Embryonic facial prominence (tissue), 1 donor: Measurements from ENCODE around the gene FAM47E.

Source experiments
- DNase-seq: peaks from one replicate; pipeline ENCODE4 v3.0.0-alpha.2; 2016; ENCODE audit errors: extremely low spot score

Gene FAM47E, protein sequence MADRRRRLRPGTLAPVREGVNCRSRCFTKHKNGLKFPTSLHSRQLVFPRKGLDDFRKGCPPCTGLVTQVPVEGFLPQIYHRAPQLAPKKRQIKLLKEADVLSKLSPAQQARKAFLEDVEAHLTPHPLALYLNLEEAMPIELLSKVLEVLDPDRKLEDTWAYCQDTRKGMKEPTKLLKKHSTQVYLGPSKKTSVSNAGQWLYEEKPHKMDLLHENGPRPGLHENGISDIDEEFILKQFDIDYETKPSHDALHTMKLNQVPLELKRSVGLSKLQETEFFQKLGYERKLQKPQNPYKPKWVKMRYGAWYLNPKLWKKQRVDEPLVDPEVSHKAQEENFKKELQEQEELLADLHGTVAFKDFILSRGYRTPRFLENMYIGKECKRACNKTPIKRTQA

DNA sequence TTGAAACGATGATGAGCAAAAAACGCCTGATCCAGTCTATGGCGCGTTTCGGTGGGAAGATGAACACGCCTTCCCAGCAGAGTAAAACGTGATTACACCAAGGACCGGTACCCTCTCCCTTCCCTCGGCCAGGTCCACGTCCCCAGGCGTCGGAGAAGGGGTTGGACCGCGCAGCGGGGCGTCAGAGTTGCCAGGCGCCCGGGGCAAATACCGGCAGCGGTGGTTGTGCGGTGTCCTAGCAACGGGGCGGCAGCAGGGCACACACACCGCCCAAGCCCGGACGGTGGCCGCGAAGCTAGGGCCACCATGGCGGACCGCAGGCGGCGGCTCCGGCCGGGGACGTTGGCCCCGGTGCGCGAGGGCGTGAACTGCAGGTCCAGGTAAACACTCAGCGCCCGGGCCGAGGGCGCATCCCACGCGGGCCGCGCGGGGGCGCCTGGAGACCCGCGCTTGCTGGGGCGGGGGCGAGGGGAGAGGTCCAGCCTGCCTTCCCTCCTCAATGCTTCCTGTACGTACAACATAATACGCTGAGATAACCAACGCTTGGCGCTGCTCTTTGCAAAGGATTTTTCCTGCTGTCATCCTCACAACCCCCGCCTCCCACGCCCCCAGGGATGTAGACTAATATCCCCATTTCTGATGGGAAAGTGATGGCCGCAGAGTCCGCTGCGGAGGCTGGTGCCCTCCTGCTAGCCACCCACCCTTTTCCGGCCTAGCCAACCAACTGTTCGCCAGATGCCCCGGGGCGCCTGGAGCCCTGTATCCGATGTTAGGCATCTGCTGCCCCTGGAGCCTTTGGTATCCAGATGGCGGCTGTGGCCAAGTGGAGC, at the start of gene FAM47E:
FAM47E (plus strand) TSS at position 281 of the 830 bp plus-strand sequence; CDS start at position 307, 26 bp downstream.
- DNase-seq, result no peak

GRCh38 chr4:76203541-76203940, 48.0 kb upstream of the FAM47E start:
- no peak for DNase-seq

DNA sequence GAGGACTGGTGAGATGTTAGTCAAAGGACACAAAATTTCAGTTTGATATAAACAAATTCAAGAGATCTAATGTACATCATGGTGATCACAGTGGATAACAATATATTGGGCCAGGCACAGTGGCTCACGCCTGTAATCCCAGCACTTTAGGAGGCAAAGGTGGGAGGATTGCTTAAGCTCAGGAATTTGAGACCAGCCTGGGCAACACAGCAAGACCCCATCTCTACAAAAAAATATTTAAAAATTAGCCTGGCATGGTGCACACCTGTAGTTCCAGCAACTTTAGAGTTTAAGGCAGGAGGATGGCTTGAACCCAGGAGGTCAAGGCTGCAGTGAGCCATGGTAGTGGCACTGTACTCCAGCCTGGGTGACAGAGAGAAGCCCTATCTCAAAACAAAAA, 46.6 kb upstream of the FAM47E start:
- DNase-seq, result no peak

DNA sequence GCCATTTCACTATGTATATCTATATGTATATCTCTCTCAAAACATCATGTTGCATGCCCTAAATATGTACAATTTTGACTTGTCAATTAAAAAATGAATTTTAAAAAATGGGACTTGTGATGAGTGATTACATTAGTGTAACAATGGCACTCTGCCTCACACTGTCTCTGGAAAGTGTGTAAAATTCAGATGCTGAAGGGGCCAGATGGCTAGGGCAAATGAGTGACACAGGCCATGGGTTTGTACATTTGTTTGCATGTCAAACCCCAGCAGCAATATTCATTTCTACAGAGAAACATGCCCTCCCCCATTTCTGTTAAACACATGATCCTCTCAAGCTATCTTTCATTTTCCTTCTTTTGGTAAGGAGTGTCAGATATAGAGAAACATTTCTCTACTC, 46.0 kb upstream of the FAM47E start:
- no peak for DNase-seq

DNA sequence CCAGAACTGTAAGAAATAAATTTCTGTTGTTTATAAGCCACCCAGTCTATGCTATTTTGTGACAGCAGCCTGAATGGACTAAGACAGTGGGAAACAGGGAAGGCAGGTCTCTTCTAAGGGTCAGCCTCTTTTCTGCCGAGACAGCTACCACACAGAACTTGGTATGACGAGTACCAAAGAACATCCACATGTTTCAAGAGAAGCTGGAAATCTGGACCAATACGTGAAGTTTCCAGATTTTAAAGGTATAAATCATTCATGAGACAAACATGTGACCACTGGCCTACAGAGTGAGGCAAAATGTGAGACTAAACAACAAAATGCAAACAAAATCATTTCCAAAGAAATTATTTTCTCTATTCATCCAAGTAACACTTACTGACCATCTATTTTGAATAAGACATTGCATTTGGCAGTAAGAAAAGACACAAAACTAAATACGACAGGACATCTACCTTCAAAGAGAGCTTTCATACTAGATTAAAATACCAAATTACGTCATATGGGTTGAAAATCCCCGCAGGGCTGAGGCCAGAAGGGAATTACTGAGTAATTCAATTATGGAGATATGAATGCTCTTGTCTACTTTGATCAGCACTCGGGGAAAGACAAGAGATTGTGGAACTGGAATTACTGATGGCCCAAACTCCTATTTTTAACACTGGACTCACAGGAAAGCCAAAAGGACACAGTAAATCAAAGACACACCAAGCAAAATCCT, 45.1 kb upstream of the FAM47E start:
- DNase-seq, result no peak

DNA sequence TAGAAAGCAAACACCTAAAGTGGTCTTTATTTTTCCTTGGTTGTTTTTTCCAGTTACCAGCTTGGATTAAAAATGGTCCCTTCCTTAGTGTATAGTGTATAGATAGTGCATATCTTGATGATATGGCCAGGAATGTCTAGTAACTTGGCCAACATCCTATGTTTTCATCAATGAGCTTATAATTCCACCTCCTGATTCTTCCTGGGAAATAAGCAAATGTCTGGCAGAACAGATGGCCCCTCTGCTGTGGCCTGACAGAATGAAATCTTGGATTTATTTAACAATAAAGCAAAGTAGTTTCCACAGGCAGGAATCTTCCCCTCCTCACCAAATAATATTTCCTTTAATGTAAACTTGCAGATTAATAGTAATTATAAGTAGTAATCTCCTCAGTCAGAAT, 44.0 kb upstream of the FAM47E start:
- DNase-seq, result no peak

DNA sequence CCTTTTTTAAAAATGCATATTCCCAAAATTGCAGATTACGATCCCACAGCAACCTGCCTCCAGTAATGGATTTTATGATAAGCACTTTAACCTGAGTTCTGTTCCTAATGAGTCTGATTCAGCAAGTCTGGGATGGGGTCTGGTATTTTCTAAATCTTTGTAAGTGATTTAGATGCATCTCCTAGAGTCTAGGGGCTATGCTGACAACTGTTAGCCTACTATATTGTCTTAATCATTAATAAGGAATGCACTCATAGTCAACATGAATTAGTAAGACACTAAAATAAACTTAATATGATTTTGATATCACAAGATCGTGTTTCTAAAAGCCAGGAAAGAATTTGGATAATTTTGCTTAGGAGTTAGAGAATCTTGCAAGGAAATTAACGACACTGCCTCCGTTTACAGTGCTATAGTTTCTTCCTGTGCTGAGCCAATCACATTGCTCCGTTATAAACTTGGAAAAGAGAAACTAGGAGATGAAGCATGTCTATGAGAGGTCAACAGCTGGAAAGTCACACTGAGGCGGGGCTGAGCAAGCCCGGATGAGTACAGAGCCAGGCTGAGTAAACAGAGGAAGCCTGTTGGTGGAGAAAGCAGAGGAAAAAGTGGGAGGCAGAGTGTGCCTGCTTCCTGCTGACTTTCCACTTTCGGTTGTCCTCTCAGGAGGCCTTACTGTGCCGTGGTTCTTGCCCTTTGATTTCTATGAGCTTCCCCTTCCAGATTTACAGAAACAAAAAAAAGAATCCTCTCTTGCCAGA, 43.3 kb upstream of the FAM47E start:
- no peak for DNase-seq

DNA sequence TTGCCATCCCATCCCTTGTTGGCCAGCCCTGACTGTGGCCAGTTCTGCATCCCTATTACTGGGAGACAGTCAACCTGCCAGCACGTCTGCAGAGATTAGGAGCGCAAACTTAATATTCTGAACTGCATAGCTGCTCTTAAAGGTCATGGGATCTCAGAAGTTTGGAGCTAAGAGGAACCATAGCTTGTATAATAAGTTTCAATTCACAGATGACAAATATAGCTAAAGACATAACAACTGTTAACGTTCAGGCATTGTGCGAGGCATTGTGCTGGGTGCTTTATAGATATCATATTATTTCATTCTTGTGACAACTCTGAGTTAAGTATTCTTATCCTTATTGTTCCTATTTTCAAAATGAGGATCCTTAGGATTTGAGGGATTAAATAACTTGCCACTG, 41.6 kb upstream of the FAM47E start:
- no peak for DNase-seq

DNA sequence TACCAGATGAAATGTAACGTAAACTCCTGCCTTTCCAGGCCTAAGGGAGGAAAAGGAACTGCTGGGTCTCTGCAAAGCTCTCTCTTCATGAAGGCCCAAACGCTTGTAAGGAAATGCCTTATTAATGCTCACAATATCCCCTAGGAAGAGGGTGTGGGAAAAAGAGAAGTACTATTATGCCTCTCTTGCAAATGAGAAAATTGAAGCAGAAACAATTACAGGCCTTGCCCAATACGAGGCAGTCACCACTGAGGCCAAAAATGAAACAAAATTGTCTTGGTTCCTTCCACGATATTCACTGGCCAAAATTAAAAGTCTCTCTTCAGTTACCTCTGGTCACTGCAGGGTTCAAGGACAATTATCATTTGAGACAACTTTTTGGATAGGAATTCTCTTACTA, 41.1 kb upstream of the FAM47E start:
- DNase-seq, result no peak

DNA sequence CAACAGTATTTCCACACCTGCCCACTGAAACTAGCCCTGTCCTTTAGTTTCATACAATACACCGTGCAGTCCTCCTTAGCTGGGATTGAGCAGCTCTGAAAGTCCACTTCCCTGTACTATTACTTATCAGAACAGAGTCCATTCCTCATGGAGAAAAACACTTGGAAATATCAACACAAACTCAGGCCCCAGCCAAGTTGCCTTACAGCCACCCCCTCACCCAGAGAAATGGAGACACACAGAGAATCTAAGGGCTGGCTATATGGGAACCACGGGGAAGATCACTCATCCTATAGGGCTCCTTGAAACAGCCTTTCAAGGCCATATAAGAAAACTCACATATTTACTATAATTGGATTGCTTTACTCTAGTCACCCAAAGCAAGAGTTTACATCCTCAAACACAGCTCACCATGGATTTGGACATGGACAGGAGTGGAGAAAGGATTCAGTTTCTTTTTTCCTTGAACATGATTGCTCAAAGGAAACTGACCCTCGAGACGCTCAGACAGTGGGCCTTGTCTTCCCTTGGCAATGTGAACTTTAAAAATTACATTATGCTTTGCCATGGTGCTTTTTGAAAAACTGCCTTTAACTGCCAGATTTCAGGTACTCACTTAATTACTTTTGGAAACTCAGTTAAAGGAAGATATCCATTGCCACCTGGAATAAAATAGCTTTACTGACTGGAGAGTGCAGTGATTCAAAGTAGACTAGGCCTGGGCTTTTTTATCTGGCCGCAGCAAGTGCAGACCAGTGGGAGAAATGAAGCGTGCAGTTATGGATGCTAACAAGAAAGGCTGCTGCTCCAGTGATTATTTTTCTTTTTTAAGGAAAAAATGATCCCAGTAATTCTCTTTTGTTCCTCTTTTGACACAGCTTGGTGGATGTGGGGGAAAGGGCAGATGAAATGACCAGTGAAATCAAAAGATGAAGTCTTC, 39.5 kb upstream of the FAM47E start:
- DNase-seq, result no peak

DNA sequence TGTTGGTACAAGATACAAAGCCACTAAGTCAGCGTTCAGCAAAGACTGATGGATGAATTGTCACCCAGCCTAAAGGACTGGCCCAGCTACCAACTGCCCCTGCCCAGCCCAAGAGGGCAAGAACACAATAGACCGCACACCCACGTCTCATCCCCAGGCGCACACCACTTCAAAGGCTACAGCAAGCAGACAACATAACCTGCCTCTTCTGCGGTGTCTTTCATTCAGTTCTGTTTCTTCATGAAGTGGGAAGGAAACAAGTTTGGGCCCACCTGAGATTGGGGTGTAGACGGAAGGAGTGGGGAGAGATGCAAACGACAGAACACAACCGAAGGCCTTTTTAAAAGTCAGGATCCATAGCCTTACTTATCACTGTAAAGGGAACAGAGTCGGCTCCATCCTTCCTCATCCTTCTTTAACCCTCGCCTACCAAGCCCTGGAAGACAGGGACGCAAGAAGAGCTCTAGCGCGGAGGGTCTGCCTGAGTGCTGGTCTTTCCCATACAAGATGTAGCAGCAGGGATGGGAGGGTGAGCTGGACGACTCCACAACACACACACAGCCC, 38.6 kb upstream of the FAM47E start:
- no peak for DNase-seq

GRCh38 chr4:76213415-76214176, 37.9 kb upstream of the FAM47E start, which contains the start of gene SCARB2:
Gene SCARB2 (minus strand): TSS chr4:76213824. CDS start chr4:76213543, 281 bp downstream.
- peak; percentile 53 for DNase-seq

DNA sequence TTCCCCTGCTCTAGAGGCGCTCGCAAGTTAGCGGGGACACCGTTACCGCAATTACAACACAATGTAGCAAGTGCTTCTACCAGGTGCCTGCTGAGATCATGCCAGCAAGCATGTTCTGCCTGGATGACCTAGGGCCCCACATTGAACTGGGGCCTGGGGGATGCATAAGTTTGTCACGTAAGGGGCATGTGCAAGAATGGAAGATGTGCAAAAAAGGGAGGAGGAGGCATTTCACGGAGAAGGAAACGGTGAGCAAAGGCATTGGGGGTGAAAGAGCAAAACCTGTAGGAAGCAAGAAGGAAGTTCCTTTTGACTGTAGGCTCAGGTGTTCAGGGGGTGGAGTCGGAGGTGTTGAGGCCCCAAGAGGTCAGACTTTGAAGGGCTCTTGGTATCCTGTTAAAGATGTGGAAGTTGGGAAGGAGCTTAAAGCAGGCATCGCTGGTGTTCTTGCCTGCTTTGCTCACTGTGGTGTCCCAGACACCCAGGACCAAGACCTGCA, 37.3 kb upstream of the FAM47E start:
- no peak for DNase-seq

DNA sequence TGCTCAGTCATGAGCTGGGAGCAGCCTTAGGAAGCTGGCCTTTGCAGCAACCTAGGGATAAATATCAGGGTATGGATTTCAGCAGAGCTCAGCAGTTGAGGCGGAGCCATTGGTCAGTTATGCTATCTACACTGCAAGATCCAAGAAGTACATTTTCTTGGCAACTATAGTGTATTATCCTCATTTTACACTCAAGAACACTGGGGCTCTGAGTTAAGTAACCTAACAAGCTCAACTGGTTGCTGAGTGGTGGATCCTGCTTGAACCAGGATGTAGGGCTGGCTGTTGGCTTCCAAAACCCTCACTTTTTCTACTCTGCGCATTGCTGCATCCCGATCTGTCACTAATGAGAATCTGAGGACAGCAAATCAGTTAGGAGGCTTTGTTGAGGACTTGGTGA, 36.4 kb upstream of the FAM47E start:
- DNase-seq, result no peak

GRCh38 chr4:76216524-76216923, 35.0 kb upstream of the FAM47E start:
- DNase-seq, result no peak

- no peak for DNase-seq
These were observed 34.3 kb upstream of the FAM47E start for GRCh38 chr4:76216975-76217814.

DNA sequence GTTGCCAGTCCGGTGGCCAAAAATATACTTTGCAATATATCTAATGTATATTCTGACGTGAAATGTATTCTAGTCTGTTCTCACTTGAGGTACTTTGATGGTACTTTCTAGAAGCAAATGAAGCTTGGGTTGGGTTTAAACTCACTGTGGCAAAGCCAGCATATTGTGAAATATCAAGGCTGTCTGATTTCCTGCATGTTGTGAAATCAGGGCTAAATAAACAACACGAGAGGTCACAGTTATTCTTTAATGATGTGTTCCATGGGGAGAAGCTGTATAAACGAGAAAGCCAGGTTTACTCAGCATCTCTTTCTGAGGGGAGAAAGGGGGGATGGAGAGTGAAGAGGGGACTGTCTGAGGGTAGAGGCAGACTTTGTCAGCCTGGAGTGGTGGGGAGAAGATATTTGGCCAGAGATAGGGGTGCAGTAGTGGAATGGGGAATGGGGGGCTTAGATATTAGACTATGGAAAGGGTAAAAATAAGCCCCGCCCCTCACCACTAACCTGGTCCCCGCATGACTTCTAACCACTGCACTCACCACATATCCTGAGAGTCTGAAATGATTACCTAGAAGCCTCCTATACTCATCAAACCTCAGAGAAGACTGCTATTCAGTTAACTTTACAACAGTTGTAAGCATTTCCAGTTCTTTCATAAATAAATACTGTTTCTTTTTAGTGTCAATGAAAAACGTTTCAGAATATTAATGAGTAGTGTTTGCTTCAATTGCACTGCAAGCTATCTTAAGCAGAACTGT, 32.0 kb upstream of the FAM47E start:
- DNase-seq, result no peak
